ENCODE measurements around the gene KRTAP1-4. TPM values are rescaled to one million over a fixed set of nuclear protein-coding genes. Genes with fewer than 3 reads are reported as not detected.
"Not testable (repeated sequence)": the region's sequence is repeated elsewhere in the genome, so short reads cannot be mapped to it uniquely, and the experiment has no call there.

The KRTAP1-4 gene
- total and polyA plus RNA-seq, 7 donors: not detected

DNA sequence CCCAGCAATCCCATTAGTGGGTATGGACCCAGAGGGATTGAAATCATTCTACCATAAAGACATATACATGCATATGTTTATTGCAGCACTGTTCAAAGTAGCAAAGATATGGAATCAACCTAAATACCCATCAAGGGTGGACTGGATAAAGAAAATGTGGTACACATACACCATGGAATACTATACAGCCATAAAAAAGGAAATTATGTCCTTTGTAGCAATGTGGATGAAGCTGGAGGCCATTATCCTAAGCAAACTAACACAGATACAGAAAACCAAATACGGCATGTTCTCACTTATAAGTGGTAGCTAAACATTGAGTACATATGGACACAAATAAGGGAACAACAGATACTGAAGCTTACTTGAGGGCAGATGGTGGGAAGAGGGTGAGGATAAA lies 27.6 kb upstream of the KRTAP1-4 start:
- no peaks in the 10 kb centered on the region for H3K27me3 ChIP-seq
- intact Hi-C loops (cut with DNase I): no loop called here
- H3K9me3 ChIP-seq: no peaks in the 10 kb centered on the region
- DNase-seq: no peak
- H3K27ac ChIP-seq: no peak overlapping the region
- TF ChIP-seq, protein P1, sequence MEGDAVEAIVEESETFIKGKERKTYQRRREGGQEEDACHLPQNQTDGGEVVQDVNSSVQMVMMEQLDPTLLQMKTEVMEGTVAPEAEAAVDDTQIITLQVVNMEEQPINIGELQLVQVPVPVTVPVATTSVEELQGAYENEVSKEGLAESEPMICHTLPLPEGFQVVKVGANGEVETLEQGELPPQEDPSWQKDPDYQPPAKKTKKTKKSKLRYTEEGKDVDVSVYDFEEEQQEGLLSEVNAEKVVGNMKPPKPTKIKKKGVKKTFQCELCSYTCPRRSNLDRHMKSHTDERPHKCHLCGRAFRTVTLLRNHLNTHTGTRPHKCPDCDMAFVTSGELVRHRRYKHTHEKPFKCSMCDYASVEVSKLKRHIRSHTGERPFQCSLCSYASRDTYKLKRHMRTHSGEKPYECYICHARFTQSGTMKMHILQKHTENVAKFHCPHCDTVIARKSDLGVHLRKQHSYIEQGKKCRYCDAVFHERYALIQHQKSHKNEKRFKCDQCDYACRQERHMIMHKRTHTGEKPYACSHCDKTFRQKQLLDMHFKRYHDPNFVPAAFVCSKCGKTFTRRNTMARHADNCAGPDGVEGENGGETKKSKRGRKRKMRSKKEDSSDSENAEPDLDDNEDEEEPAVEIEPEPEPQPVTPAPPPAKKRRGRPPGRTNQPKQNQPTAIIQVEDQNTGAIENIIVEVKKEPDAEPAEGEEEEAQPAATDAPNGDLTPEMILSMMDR (IDR thresholded peaks at IDR 0.05): no peak
- TF ChIP-seq POLR2A (IDR thresholded peaks at IDR 0.05): no peak
- TF ChIP-seq EP300 (IDR thresholded peaks at IDR 0.05): no peak
- no peak for TF ChIP-seq POLR2AphosphoS5 (IDR thresholded peaks at IDR 0.05)
- no peaks in the 10 kb centered on the region for H3K36me3 ChIP-seq
- 92 to 100% methylated on average over 1 of the region's 1 CpG for WGBS, 2 donors
- peaks cover 0 to 21% (median 9%) of the 10 kb centered on the region in 4 donors for H3K4me1 ChIP-seq
- no peak overlapping the region for H3K4me3 ChIP-seq

DNA sequence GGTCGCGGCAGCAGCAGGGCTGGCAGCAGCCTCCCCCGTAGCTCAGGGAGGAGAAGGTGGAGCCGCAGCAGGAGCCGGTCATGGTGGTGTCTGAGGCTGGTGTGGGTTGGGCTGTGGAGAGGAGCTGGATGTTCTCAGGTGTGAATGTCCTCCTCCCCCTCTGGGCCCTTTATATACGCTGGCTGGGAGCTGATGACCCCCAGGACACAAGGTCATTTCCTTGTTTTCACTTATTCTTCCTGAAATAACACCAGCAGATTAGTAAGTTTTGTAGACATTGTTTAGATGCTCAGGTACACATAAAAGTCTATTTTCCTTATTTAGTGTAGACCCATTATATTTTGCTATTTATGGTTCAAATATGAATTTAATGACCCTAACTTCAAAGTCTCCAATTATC lies 25.1 kb upstream of the KRTAP1-4 start, which contains the start of gene KRTAP2-2:
TSS of gene KRTAP2-2 (minus strand) at position 101 of the 400 bp plus-strand sequence. CDS start at position 82, 19 bp downstream.
- H3K4me3 ChIP-seq; H3K36me3 ChIP-seq; H3K27ac ChIP-seq; H3K4me1 ChIP-seq; intact Hi-C loops (cut with DNase I); H3K9me3 ChIP-seq; DNase-seq; H3K27me3 ChIP-seq: not testable (repeated sequence)
- 48 to 71% methylated on average over 1 of the region's 6 CpGs for WGBS, 2 donors

DNA sequence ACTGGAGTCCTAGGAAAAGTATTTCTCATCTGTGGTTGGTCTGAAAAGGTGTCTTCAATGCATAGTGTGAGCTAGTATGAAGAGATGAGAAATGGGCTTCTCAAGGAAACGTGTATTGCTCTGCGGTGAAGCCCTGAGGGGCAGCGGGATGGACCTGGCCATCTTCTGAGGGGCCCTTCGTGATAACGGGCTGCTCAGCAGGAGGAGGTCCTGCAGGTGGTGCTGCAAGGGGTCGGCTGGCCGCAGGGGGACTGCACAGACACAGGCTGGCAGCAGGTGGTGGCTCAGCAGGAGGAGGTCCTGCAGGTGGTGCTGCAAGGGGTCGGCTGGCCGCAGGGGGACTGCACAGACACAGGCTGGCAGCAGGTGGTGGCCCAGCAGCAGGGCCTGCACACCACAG lies 24.6 kb upstream of the KRTAP1-4 start:
- DNase-seq; H3K4me1 ChIP-seq; intact Hi-C loops (cut with DNase I); H3K27ac ChIP-seq; H3K36me3 ChIP-seq; H3K9me3 ChIP-seq; H3K4me3 ChIP-seq; H3K27me3 ChIP-seq: not testable (repeated sequence)
- WGBS, 2 donors: 80 to 87% methylated on average over 9 of the region's 9 CpGs

DNA sequence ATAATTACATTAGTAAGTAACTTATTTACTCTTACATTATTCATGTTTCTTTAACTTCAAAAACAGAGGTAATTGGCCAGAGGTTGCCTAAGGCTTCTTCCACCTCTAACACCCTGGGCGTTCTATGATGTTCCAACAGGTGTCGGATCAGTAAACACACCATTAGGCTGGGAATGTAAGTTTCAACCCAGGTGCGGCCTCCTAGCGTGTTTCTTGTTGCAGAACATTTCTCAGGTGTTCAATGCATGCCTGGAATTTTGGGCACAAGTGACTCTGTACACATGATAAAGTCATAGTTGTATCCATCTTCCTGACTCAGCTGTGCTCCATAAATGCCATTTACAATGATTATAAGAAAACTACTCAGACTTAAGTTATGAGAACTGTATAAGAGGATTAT lies 24.0 kb upstream of the KRTAP1-4 start:
- TF ChIP-seq POLR2AphosphoS5 (IDR thresholded peaks at IDR 0.05) (no peak), POLR2A (IDR thresholded peaks at IDR 0.05) (no peak), EP300 (IDR thresholded peaks at IDR 0.05) (no peak)
- TF ChIP-seq, protein P1 (IDR thresholded peaks at IDR 0.05): no peak
- Histone ChIP-seq H3K27me3 (peaks cover 0 to 8% (median 0%) of the 10 kb centered on the region in 3 donors), H3K27ac (no peak overlapping the region), H3K36me3 (no peaks in the 10 kb centered on the region), H3K4me1 (no peaks in the 10 kb centered on the region), H3K4me3 (no peak overlapping the region), H3K9me3 (no peaks in the 10 kb centered on the region)
- 91% methylated on average over 4 of the region's 4 CpGs for WGBS, 2 donors
- no peak for DNase-seq
- intact Hi-C loops (cut with DNase I): no loop called here

DNA sequence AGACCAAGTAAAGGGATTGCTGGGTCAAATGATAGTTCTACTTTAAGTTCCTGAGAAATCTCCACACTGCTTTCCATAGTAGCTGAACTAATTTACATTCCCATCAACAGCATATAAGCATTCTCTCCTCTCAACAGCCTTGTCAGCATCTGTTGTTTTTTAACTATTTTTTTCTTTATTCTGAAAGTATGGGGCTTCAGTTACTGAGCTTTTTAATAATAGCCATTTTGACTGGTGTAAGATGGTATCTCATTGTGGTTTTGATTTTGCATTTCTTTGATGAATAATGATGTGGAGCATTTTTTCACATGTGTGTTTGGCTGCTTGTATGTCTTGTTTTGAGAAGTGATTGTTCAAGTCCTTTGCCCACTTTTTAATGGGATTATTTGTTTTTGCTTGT lies 22.6 kb upstream of the KRTAP1-4 start:
- H3K27ac ChIP-seq: no peak overlapping the region
- no peaks in the 10 kb centered on the region for H3K9me3 ChIP-seq
- peaks cover 0 to 19% (median 0%) of the 10 kb centered on the region in 3 donors for H3K27me3 ChIP-seq
- no peak for TF ChIP-seq POLR2A (IDR thresholded peaks at IDR 0.05)
- TF ChIP-seq, protein P1 (IDR thresholded peaks at IDR 0.05): no peak
- no peak overlapping the region for H3K4me3 ChIP-seq
- no peak for DNase-seq
- no peaks in the 10 kb centered on the region for H3K4me1 ChIP-seq
- intact Hi-C loops (cut with DNase I): no loop called here
- H3K36me3 ChIP-seq: no peaks in the 10 kb centered on the region

DNA sequence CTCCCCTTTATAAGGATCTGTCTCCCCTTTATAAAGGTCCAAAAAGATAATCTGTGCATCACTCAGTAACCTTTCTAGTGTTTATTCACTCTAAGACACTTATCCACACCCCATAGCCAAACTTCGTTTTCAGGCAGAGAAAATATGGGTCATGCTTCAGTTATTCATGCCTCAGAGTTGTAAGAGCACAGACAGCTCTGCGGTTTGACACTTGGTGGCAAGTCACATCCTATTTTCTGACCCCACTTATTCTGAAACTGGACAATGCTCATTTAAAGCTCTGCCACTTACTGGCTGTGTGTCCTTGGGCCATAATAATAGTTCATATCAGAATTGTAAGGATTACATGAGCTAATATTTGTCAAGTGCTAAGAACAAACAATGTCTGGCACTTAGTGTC lies 19.1 kb upstream of the KRTAP1-4 start:
- TF ChIP-seq EP300 (IDR thresholded peaks at IDR 0.05): no peak
- TF ChIP-seq, protein P1 (IDR thresholded peaks at IDR 0.05): no peak
- no peak for TF ChIP-seq POLR2AphosphoS5 (IDR thresholded peaks at IDR 0.05)
- no peak for TF ChIP-seq POLR2A (IDR thresholded peaks at IDR 0.05)

More for the DNA sequence above, 19.1 kb upstream of the KRTAP1-4 start:
- Histone ChIP-seq H3K27me3 (peaks cover 0 to 24% (median 0%) of the 10 kb centered on the region in 3 donors), H3K36me3 (no peaks in the 10 kb centered on the region), H3K4me3 (no peak overlapping the region), H3K9me3 (peaks cover 0 to 2% (median 0%) of the 10 kb centered on the region in 4 donors), H3K27ac (no peak overlapping the region), H3K4me1 (no peaks in the 10 kb centered on the region)
- WGBS, 2 donors: 39 to 59% methylated on average over 2 of the region's 2 CpGs
- no peak for DNase-seq
- intact Hi-C loops (cut with DNase I): no loop called here

Measured in sigmoid colon (tissue), 7 donors.